Body of pancreas (tissue), 4 donors: ENCODE measurements around the gene PRPH2. TPM values are rescaled to one million over a fixed set of nuclear protein-coding genes. Genes with fewer than 3 reads are reported as not detected.

Experiments
- ATAC-seq: fragments of 150-250 bp; one replicate; pipeline ENCODE4 v1.9.1; 2016
- DNase-seq, 4 donors: peaks; one replicate each; pipeline ENCODE4 v3.0.0-alpha.2; 2019
- H3K27ac ChIP-seq, 4 donors: fragments of 200-600 bp; sonication (generic); 1 replicate in 3 of 4; 2 replicates in 1 of 4; pipeline versions ENCODE4 v1.5.1 to v1.6.1; 2016 to 2019; ENCODE audit warnings: mild to moderate bottlenecking in 1 of 4, mixed read lengths in 1 of 4, moderate library complexity in 1 of 4
- H3K27me3 ChIP-seq, 2 donors: fragments of 200-600 bp; sonication (generic); one replicate each; pipeline ENCODE4 v1.6.0; 2016; ENCODE audit warnings: mild to moderate bottlenecking in 1 of 2
- H3K36me3 ChIP-seq, 2 donors: fragments of 200-600 bp; sonication (generic); replicated peaks in 1 of 2; 2 replicates each; pipeline ENCODE4 v1.5.1; 2016; ENCODE audit warnings: low read depth in 2 of 2; ENCODE audit not compliant: insufficient read depth in 1 of 2
- H3K4me1 ChIP-seq: fragments of 200-600 bp; sonication (generic); one replicate; pipeline ENCODE4 v1.6.0; 2016
- H3K4me3 ChIP-seq, 2 donors: fragments of 200-600 bp; sonication (generic); 1 replicate in 1 of 2; 2 replicates in 1 of 2; pipeline ENCODE4 v1.5.1; 2016 to 2019
- H3K9me3 ChIP-seq, 3 donors: fragments of 200-600 bp; sonication (generic); 1 replicate in 2 of 3; 2 replicates in 1 of 3; pipeline ENCODE4 v1.5.1; 2016
- POLR2A ChIP-seq, 3 donors: fragments of 450-650 bp; IDR thresholded peaks; one replicate each; pipeline ENCODE4 v1.6.1; 2016; ENCODE audit warnings: antibody characterized with exemption in 3 of 3, mild to moderate bottlenecking in 2 of 3
- WGBS, 2 donors: methylation state at CpG; one replicate each; pipeline ENCODE4 v1.1.5; 2017; 5-methylcytosine and 5-hydroxymethylcytosine counted together
- intact Hi-C: fragments of 100-400 bp; cut with DNase I; formaldehyde crosslinking; loops from one replicate; pipeline ENCODE4 v1.15.1; 2023
- total RNA-seq, 2 donors: library from RNA; depleted of rRNA; stranded (reverse); fragments of >200 nt; gene quantifications; one replicate each; pipeline ENCODE4 v1.1.0, GENCODE V29; 2016
- TF ChIP-seq, protein P1 (sequence below), 7 experiments: fragments of 450-650 bp in 4 of 7; fragments of 200-600 bp in 3 of 7; sonication (generic) in 3 of 7; IDR thresholded peaks; one replicate each; pipeline ENCODE4 v1.5.1; 2016 to 2019; ENCODE audit warnings: antibody characterized with exemption in 7 of 7

The PRPH2 gene
- total RNA-seq, 2 donors from 2014 or later, result 1.0 to 4.3 TPM

DNA sequence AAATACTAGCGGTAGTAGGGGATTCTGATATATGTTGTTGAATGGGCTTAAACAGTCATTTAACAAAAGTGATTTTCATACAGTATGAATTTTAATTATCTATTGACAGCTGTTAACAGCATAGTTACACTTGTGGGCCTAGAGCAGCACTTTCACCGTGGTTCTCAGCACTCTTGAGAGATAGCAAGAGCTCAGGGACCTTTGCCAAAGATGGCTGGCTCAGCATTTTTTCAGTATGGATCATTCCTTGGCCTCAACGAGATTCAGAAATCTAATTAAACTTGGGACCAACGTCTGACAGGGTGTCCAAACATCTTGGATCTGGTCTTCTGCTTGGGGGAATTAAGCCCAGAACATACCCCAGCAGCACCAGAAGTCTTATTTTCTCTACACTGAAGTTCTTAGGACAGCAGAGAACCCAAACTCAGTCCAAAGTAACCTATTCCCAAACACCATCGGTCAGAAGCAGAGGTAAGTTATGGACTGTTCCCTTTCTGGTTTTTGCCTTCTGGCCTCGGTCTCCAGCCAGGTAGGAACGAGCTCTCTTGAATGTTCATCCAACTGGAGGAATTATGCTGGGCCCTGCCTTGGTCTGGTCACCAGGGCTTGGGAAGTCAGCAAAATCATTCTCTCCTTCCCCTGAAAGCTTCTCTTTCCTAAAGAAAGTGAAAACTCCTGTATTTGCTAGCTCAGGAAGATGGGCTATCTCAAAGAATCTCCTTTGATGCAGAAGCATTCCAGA lies 25.7 kb downstream of the PRPH2 start:
- no peaks in the 10 kb centered on the region for H3K27me3 ChIP-seq
- ATAC-seq (no peak), DNase-seq (peak in 1 of 4 donors; percentile 15)
- H3K4me1 ChIP-seq, result peaks cover 16% of the 10 kb centered on the region
- intact Hi-C loops, result no loop called here
- H3K9me3 ChIP-seq, result no peaks in the 10 kb centered on the region
- H3K27ac ChIP-seq, result no peak overlapping the region
- peaks cover 0 to 2% of the 10 kb centered on the region in 2 donors for H3K36me3 ChIP-seq
- H3K4me3 ChIP-seq, result no peak overlapping the region
- WGBS, 2 donors, result 62 to 70% methylated on average over 7 of the region's 7 CpGs
- TF ChIP-seq, protein P1, sequence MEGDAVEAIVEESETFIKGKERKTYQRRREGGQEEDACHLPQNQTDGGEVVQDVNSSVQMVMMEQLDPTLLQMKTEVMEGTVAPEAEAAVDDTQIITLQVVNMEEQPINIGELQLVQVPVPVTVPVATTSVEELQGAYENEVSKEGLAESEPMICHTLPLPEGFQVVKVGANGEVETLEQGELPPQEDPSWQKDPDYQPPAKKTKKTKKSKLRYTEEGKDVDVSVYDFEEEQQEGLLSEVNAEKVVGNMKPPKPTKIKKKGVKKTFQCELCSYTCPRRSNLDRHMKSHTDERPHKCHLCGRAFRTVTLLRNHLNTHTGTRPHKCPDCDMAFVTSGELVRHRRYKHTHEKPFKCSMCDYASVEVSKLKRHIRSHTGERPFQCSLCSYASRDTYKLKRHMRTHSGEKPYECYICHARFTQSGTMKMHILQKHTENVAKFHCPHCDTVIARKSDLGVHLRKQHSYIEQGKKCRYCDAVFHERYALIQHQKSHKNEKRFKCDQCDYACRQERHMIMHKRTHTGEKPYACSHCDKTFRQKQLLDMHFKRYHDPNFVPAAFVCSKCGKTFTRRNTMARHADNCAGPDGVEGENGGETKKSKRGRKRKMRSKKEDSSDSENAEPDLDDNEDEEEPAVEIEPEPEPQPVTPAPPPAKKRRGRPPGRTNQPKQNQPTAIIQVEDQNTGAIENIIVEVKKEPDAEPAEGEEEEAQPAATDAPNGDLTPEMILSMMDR (IDR thresholded peaks at IDR 0.05), result no peak
- TF ChIP-seq POLR2A (IDR thresholded peaks at IDR 0.05), result no peak

DNA sequence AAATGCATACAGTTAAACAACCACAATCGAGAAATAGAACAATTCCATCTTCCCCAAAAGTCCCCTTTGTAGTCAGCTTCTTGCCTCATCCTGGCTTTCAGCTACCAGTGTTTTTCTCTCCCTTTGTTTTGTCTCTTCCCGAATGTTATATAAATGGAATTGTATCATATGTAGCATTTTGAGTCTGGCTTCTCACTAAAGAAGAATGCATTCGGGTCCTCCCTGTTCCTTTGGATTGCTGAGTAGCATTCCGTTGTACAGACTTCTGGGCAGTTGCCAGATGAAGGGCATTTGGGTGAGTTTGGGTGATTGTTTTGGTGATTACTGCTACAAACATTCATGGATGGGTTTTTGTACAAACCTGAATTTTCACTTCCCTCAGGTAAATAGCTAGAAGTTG lies 27.8 kb downstream of the PRPH2 start:
- intact Hi-C loops, result no loop called here
- Histone ChIP-seq H3K4me1 (peaks cover 30% of the 10 kb centered on the region), H3K27ac (no peak overlapping the region), H3K27me3 (no peaks in the 10 kb centered on the region), H3K9me3 (no peaks in the 10 kb centered on the region), H3K36me3 (peaks cover 0 to 12% of the 10 kb centered on the region in 2 donors), H3K4me3 (no peak overlapping the region)
- DNase-seq (no peak), ATAC-seq (no peak)
- WGBS, 2 donors, result 74 to 91% methylated on average over 4 of the region's 4 CpGs
- TF ChIP-seq, protein P1 (IDR thresholded peaks at IDR 0.05), result no peak
- TF ChIP-seq POLR2A (IDR thresholded peaks at IDR 0.05), result no peak

DNA sequence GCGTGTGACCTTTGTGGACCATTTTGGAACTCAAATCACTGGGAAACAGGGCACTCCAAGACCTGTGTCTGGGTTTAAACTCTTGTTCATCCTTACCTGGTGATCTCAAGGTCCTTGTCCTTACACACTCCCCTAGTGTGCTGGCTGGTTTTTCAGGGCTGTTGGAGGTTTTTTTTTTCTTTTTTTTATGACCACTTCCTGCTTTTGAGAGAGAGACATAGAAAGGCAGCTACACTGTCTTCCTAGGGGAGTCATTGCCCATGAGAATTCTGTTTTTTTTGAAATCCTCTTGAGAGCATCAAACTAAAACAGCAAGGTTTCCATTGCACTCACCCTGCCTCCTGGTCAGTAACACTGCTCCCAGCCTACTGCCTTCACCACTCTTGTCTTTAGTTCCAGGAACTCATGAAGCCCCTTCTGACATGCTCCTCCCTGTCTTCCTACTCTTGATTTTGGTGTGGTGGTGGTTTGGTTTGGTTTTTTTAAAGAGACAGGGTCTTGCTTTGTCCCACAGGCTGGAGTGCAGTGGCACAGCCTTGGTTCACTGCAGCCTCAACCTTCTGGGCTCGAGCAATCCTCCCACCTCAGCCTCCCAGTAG lies 28.6 kb downstream of the PRPH2 start:
- intact Hi-C loops, result no loop called here
- DNase-seq, result no peak
- Histone ChIP-seq H3K27ac (peak overlapping the region in 2 of 4 donors; percentile 14 to 32), H3K36me3 (peaks cover 0 to 18% of the 10 kb centered on the region in 2 donors), H3K27me3 (no peaks in the 10 kb centered on the region), H3K4me1 (peaks cover 30% of the 10 kb centered on the region), H3K4me3 (no peak overlapping the region), H3K9me3 (no peaks in the 10 kb centered on the region)
- 92 to 96% methylated on average over 2 of the region's 2 CpGs for WGBS, 2 donors
- ATAC-seq, result no peak
- TF ChIP-seq POLR2A (IDR thresholded peaks at IDR 0.05), result no peak
- TF ChIP-seq, protein P1 (IDR thresholded peaks at IDR 0.05), result no peak

DNA sequence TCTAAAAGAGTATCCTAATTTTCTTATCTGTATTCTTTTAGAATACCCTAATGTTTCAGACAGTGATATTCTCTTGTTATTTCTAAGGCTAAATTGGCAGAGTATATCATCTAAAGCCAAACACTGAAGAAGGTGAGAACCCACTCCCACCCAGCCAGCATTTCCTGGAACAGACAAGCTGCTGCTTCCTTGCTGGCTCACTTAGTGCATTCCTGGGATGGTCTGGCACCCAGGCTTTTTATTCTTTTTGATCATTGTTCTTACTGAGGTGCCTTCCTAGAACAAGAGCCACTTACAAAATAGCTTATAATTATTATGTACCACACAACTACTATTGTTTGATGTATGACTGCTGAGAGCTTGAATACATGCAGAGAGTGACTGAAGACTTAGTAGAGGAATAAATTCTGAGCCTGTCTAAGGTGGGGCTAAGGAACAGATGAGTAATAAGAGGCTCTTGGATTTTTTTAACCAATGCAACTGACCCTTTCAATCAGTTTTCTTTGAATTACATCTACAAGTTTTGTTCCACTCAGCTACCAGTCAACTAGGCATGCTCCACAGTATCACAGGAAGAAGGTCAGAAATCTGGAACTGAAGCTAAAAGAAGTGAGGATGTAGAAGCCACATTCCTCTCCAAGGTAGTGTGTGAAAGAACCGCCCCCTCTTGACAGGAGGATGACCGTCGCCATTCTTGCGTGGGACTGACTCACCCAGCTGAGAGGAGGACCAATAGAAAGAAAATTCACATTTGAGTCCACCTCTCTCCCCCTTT lies 30.1 kb downstream of the PRPH2 start:
- no peaks in the 10 kb centered on the region for H3K9me3 ChIP-seq
- DNase-seq, result no peak
- H3K4me1 ChIP-seq, result peaks cover 30% of the 10 kb centered on the region
- no peaks in the 10 kb centered on the region for H3K27me3 ChIP-seq
- peaks cover 0 to 25% of the 10 kb centered on the region in 2 donors for H3K36me3 ChIP-seq
- no peak overlapping the region for H3K4me3 ChIP-seq
- H3K27ac ChIP-seq, result peak overlapping the region in 3 of 4 donors; percentile 9 to 45 (median 38)
- WGBS, 2 donors, result 82 to 87% methylated on average over 4 of the region's 4 CpGs
- intact Hi-C loops, result no loop called here
- ATAC-seq, result no peak
- TF ChIP-seq, protein P1 (IDR thresholded peaks at IDR 0.05), result no peak
- no peak for TF ChIP-seq POLR2A (IDR thresholded peaks at IDR 0.05)
